ENCODE data around the gene EDIL3.

The EDIL3 gene

GRCh38 chr5:83973925-83974815 lies 410.5 kb downstream of the EDIL3 start:
- TF ChIP-seq CTCF (IDR thresholded peaks at IDR 0.05; ENCODE audit: low read depth, low read length): no peak
- H3K4me3 ChIP-seq (ENCODE audit: low read depth, low read length): no peak overlapping the region

GRCh38 chr5:83972909-83973308 lies 411.8 kb downstream of the EDIL3 start:
- no peak overlapping the region for H3K4me3 ChIP-seq (ENCODE audit: low read depth, low read length)
- TF ChIP-seq CTCF (IDR thresholded peaks at IDR 0.05; ENCODE audit: low read depth, low read length): no peak

- no peak for TF ChIP-seq CTCF (IDR thresholded peaks at IDR 0.05; ENCODE audit: low read depth, low read length)
- no peak overlapping the region for H3K4me3 ChIP-seq (ENCODE audit: low read depth, low read length)
Observed at GRCh38 chr5:83972236-83972635, 412.4 kb downstream of the EDIL3 start.

GRCh38 chr5:83967417-83967816 lies 417.3 kb downstream of the EDIL3 start:
- TF ChIP-seq CTCF (IDR thresholded peaks at IDR 0.05; ENCODE audit: low read depth, low read length): no peak
- H3K4me3 ChIP-seq (ENCODE audit: low read depth, low read length): peak overlapping the region; percentile 17; the same call in 1 of the 2 replicates

GRCh38 chr5:83965441-83965840 lies 419.2 kb downstream of the EDIL3 start:
- no peak overlapping the region for H3K4me3 ChIP-seq (ENCODE audit: low read depth, low read length)
- TF ChIP-seq CTCF (IDR thresholded peaks at IDR 0.05; ENCODE audit: low read depth, low read length): no peak

GRCh38 chr5:83964271-83964670 lies 420.4 kb downstream of the EDIL3 start:
- H3K4me3 ChIP-seq (ENCODE audit: low read depth, low read length): no peak overlapping the region
- TF ChIP-seq CTCF (IDR thresholded peaks at IDR 0.05; ENCODE audit: low read depth, low read length): no peak

- TF ChIP-seq CTCF (IDR thresholded peaks at IDR 0.05; ENCODE audit: low read depth, low read length): no peak
- H3K4me3 ChIP-seq (ENCODE audit: low read depth, low read length): no peak overlapping the region
Observed at GRCh38 chr5:83957188-83957587, 427.5 kb downstream of the EDIL3 start.

Data from WI38 (cell line).